K562 (cell line): ENCODE measurements around the gene CDKN2AIPNL. TPM values are rescaled to one million over a fixed set of nuclear protein-coding genes. Genes with fewer than 3 reads are reported as not detected.

ENCODE experiments used
- ARID1B ChIP-seq: fragments of 450-650 bp; IDR thresholded peaks from 2 replicates; pipeline ENCODE4 v1.6.1; 2016; ENCODE audit warnings: antibody characterized with exemption, mild to moderate bottlenecking, inconsistent platforms
- ARNT ChIP-seq, 2 experiments: fragments of 450-650 bp; IDR thresholded peaks; 2 replicates each; pipeline ENCODE4 v1.6.1; 2016; ENCODE audit warnings: mild to moderate bottlenecking in 1 of 2
- ATF1 ChIP-seq, 2 experiments: fragments of 450-650 bp in 1 of 2; IDR thresholded peaks; 2 replicates each; pipeline ENCODE4 v1.6.1; 2016; ENCODE audit warnings: missing compliant biosample characterization in 1 of 2, missing genetic modification characterization in 1 of 2
- CBX5 ChIP-seq: IDR thresholded peaks from 2 replicates; pipeline ENCODE4 v1.6.1; 2014; ENCODE audit warnings: low read depth, borderline replicate concordance
- CCNT2 ChIP-seq: IDR thresholded peaks from 2 replicates; pipeline ENCODE4 v1.6.1; 2011; ENCODE audit warnings: borderline replicate concordance, low read depth, mild to moderate bottlenecking, moderate library complexity, mixed read lengths, low read length; ENCODE audit not compliant: insufficient read length; ENCODE audit errors: extremely low read depth
- FOXJ2 ChIP-seq: fragments of 200-800 bp; sonication (Bioruptor generic); IDR thresholded peaks from 2 replicates; pipeline ENCODE4 v1.6.1; 2016; ENCODE audit warnings: missing genetic modification characterization, missing compliant biosample characterization
- HDAC2 ChIP-seq: fragments of 450-650 bp; IDR thresholded peaks from 2 replicates; pipeline ENCODE4 v1.6.1; 2016; ENCODE audit warnings: mild to moderate bottlenecking
- HDGF ChIP-seq: fragments of 450-650 bp; IDR thresholded peaks from 2 replicates; pipeline ENCODE4 v1.6.1; 2016
- HIVEP1 ChIP-seq: fragments of 250-450 bp; sonication (Bioruptor Pico); IDR thresholded peaks from 2 replicates; pipeline ENCODE4 v1.4.0; 2020; ENCODE audit warnings: mild to moderate bottlenecking
- HSF4 ChIP-seq: fragments of 250-450 bp; sonication (Bioruptor Pico); IDR thresholded peaks from 2 replicates; pipeline ENCODE4 v2.1.2; 2022; ENCODE audit warnings: mild to moderate bottlenecking, moderate library complexity, borderline replicate concordance
- KLF16 ChIP-seq: IDR thresholded peaks from 2 replicates; pipeline ENCODE4 v1.6.1; 2016; ENCODE audit warnings: antibody characterized with exemption
- LCOR ChIP-seq: sonication (generic); formaldehyde crosslinking; IDR thresholded peaks from 2 replicates; pipeline ENCODE4 v1.8.0; 2022; ENCODE audit warnings: mild to moderate bottlenecking, missing genetic modification reagents
- MECOM ChIP-seq: fragments of 250-450 bp; sonication (Bioruptor Pico); IDR thresholded peaks from 2 replicates; pipeline ENCODE4 v1.8.0; 2022; ENCODE audit warnings: inconsistent platforms
- MTF1 ChIP-seq: fragments of 250-450 bp; sonication (Bioruptor Pico); IDR thresholded peaks from 2 replicates; pipeline ENCODE4 v1.9.0; 2021; ENCODE audit warnings: moderate library complexity, mild to moderate bottlenecking, inconsistent platforms, borderline replicate concordance
- NCOA1 ChIP-seq: fragments of 450-650 bp; IDR thresholded peaks from 2 replicates; pipeline ENCODE4 v1.6.1; 2016; ENCODE audit warnings: low read depth
- NEUROD1 ChIP-seq: fragments of 150-350 bp; IDR thresholded peaks from 2 replicates; pipeline ENCODE4 v1.6.1; 2014; ENCODE audit warnings: borderline replicate concordance, low read length, low read depth; ENCODE audit not compliant: partially characterized antibody
- NONO ChIP-seq, 2 experiments: fragments of 200-400 bp in 1 of 2; fragments of 450-650 bp in 1 of 2; formaldehyde crosslinking in 1 of 2; IDR thresholded peaks; 2 replicates each; pipeline ENCODE4 v1.6.1; 2017; ENCODE audit warnings: low read depth in 2 of 2, mild to moderate bottlenecking in 2 of 2, moderate library complexity in 2 of 2, low read length in 1 of 2
- RAD51 ChIP-seq: fragments of 450-650 bp; IDR thresholded peaks from 2 replicates; pipeline ENCODE4 v1.7.1; 2016; ENCODE audit warnings: low read depth, mild to moderate bottlenecking, borderline replicate concordance
- RNF2 ChIP-seq: sonication (generic); IDR thresholded peaks from 2 replicates; pipeline ENCODE4 v1.6.1; 2016
- SIRT6 ChIP-seq: IDR thresholded peaks from one replicate; pipeline ENCODE4 v1.6.1; 2012; ENCODE audit warnings: low read depth, mild to moderate bottlenecking, control low read depth, inconsistent platforms, low read length, moderate library complexity
- SOX6 ChIP-seq: fragments of 450-650 bp; IDR thresholded peaks from 2 replicates; pipeline ENCODE4 v1.6.1; 2014; ENCODE audit warnings: mild to moderate bottlenecking
- SPI1 ChIP-seq: IDR thresholded peaks from 2 replicates; pipeline ENCODE4 v1.6.1; 2011; ENCODE audit warnings: low read depth, low read length, control low read depth, borderline replicate concordance
- TCF3 ChIP-seq: sonication (generic); formaldehyde crosslinking; IDR thresholded peaks from 2 replicates; pipeline ENCODE4 v1.4.0; 2020; ENCODE audit warnings: mild to moderate bottlenecking, missing genetic modification reagents
- U2AF1 ChIP-seq: fragments of 200-400 bp; formaldehyde crosslinking; optimal IDR thresholded peaks from 2 replicates; pipeline ENCODE3; 2017; ENCODE audit warnings: mild to moderate bottlenecking, low read depth, low read length, moderate library complexity
- ZNF121 ChIP-seq: sonication (generic); formaldehyde crosslinking; conservative IDR thresholded peaks from 2 replicates; pipeline ENCODE4 v1.8.0; 2022; ENCODE audit warnings: missing genetic modification reagents
- ZNF384 ChIP-seq: IDR thresholded peaks from 2 replicates; pipeline ENCODE4 v1.6.1; 2012; ENCODE audit warnings: low read depth, low read length, improper control_type of control experiment
- ZNF445 ChIP-seq: fragments of 250-450 bp; sonication (Bioruptor Pico); IDR thresholded peaks from 2 replicates; pipeline ENCODE4 v1.4.0; 2020; ENCODE audit warnings: low read depth, mild to moderate bottlenecking, moderate library complexity
- ZNF583 ChIP-seq: fragments of 250-450 bp; sonication (Bioruptor Pico); IDR thresholded peaks from 2 replicates; pipeline ENCODE4 v1.4.0; 2020
- polyA plus RNA-seq, 8 experiments: library from polyadenylated mRNA; depleted of rRNA in 4 of 8; stranded (reverse) in 5 of 8; unstranded in 3 of 8; fragments of >200 nt; fragmentation: Nextera tagmentation in 2 of 8; fragmentation: Illumina TruSeq in 1 of 8; extraction: Ambion mirVana in 2 of 8; extraction: Trizol in 1 of 8; gene quantifications; 2 replicates each; pipeline versions ENCODE4 v1.2.1 to v1.2.3, GENCODE V29; 2011 to 2014; ENCODE audit warnings: inconsistent platforms in 1 of 8, missing spikeins in 1 of 8
- total RNA-seq, 7 experiments: library from RNA; depleted of rRNA in 6 of 7; stranded (reverse); fragments of >200 nt in 6 of 7; fragmentation: Illumina TruSeq in 2 of 7; extraction: Trizol in 2 of 7; gene quantifications; 2 replicates each; pipeline versions ENCODE4 v1.2.1 to v1.2.3, GENCODE V29; 2011 to 2021; ENCODE audit warnings: low replicate concordance in 1 of 7
- TF ChIP-seq, protein P1 (sequence below): fragments of 450-650 bp; IDR thresholded peaks from 2 replicates; pipeline ENCODE4 v1.6.1; 2016; ENCODE audit warnings: antibody characterized with exemption
- TF ChIP-seq, protein P2 (sequence below): fragments of 250-450 bp; sonication (Bioruptor Pico); IDR thresholded peaks from 2 replicates; pipeline ENCODE4 v1.8.0; 2022; ENCODE audit warnings: inconsistent platforms, mild to moderate bottlenecking, moderate library complexity, borderline replicate concordance

CDKN2AIPNL gene
- total and polyA plus RNA-seq, 9 of the 15 experiments (the other 6 are each of a cell fraction or from before 2014, with no cell fraction given): 19.9 to 46.9 (median 42.2) TPM

GRCh38 chr5:134437847-134438581 is 26.3 kb upstream of the CDKN2AIPNL start (continued):
- TF ChIP-seq ZNF445 (CRISPR knock-in tag): no peak
- TF ChIP-seq CBX5: no peak
- peak; percentile 93 for TF ChIP-seq TCF3 (CRISPR knock-in tag)
- TF ChIP-seq HDAC2: peak; percentile 88
- TF ChIP-seq CCNT2: peak; percentile 42
- TF ChIP-seq ZNF384: no peak
- peak; percentile 54; the same call in 1 of the 2 replicates for TF ChIP-seq RNF2
- 0 out of 2 replicates have a peak, but pooled peaks have one; percentile 59 for TF ChIP-seq MTF1 (CRISPR knock-in tag)
- TF ChIP-seq SPI1: no peak
- TF ChIP-seq NONO (IDR thresholded peaks at IDR 0.05; ENCODE audit: low read depth in 2 of 2, low read length in 1 of 2): no peak
- 0 out of 2 replicates have a peak, but pooled peaks have one; percentile 25 for TF ChIP-seq HDGF
- peak; percentile 89 for TF ChIP-seq KLF16
- TF ChIP-seq MECOM (CRISPR knock-in tag): peak; percentile 76
- TF ChIP-seq ARNT (IDR thresholded peaks at IDR 0.05): peak in 1 of 2 experiments; percentile 67; a peak in 1 of 4 replicates
- TF ChIP-seq FOXJ2: 0 out of 2 replicates have a peak, but pooled peaks have one; percentile 26
- TF ChIP-seq, protein P1, sequence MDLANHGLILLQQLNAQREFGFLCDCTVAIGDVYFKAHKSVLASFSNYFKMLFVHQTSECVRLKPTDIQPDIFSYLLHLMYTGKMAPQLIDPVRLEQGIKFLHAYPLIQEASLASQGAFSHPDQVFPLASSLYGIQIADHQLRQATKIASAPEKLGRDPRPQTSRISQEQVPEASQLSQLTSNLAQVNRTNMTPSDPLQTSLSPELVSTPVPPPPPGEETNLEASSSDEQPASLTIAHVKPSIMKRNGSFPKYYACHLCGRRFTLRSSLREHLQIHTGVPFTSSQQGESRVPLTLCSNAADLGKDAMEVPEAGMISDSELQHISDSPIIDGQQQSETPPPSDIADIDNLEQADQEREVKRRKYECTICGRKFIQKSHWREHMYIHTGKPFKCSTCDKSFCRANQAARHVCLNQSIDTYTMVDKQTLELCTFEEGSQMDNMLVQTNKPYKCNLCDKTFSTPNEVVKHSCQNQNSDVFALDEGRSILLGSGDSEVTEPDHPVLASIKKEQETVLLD: 0 out of 2 replicates have a peak, but pooled peaks have one; percentile 27
- TF ChIP-seq ATF1 (CRISPR knock-in tag; IDR thresholded peaks at IDR 0.05): no peak
- TF ChIP-seq ATF1 (tag; IDR thresholded peaks at IDR 0.05): peak; percentile 60; the same call in 1 of the 2 replicates
- no peak for TF ChIP-seq HIVEP1 (CRISPR knock-in tag)
- peak; percentile 41; the same call in 1 of the 2 replicates for TF ChIP-seq ZNF121
- TF ChIP-seq HSF4 (CRISPR knock-in tag): no peak
- no peak for TF ChIP-seq ZNF583 (CRISPR knock-in tag)
- TF ChIP-seq SOX6: peak; percentile 81
- TF ChIP-seq NEUROD1: no peak
- peak; percentile 34; the same call in 1 of the 2 replicates for TF ChIP-seq RAD51
- TF ChIP-seq SIRT6: no peak
- TF ChIP-seq, protein P2, sequence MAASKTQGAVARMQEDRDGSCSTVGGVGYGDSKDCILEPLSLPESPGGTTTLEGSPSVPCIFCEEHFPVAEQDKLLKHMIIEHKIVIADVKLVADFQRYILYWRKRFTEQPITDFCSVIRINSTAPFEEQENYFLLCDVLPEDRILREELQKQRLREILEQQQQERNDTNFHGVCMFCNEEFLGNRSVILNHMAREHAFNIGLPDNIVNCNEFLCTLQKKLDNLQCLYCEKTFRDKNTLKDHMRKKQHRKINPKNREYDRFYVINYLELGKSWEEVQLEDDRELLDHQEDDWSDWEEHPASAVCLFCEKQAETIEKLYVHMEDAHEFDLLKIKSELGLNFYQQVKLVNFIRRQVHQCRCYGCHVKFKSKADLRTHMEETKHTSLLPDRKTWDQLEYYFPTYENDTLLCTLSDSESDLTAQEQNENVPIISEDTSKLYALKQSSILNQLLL (CRISPR knock-in tag): no peak
- TF ChIP-seq NCOA1: peak; percentile 69; the same call in 1 of the 2 replicates
- peak; percentile 98 for TF ChIP-seq LCOR (CRISPR knock-in tag)
- peak; percentile 93 for TF ChIP-seq ARID1B
- TF ChIP-seq U2AF1: no peak
